Brain pericyte (primary cell): ENCODE measurements around the gene FBLN5.

Experiments
- DNase-seq: peaks from one replicate; pipeline ENCODE4 v3.0.0-alpha.2; 2012; ENCODE audit warnings: low read depth, low spot score

FBLN5 gene

DNA sequence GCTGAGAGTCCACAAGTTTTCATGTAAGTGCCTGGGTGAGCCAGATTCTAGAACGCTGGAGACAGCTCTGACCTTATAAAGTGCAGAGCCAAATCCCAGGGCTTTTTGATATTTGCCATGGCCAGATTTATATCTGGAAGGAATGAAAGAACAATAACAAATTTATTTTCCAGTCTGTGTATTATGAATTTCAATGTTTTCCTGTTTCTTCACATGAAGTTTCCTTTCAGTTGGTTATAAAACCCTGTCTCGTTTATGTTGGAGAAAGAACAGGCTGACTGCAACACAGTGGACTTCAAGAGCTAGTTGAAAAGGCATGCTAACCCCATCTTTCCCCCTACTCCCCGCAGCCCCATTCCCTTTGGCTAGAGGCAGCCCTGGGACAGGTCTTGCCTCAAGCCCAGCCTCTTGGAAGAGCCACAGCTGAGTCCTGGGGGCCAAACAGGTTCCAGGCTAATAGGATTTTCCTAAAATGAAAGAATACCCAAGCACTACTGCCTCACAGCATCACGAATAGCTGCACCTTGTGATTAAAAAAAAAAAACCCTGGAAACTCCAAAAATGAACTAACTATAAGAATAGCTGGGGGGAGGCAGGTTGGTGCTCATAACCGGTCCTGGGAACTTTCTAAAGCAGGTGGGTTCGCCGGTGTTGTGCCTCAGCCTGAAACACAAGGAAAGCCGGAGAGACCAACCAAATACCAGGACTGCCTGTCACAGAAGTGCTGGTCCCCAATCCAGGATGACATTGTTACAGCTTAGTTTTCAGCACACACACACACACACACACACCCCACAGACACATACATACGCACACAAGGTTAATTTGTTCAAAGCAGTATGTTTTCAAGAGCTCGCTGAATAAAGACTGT is 1.5 kb downstream of the FBLN5 start:
- no peak for DNase-seq

- DNase-seq: no peak
Observed at GRCh38 chr14:91942946-91943345, 4.5 kb downstream of the FBLN5 start.

DNA sequence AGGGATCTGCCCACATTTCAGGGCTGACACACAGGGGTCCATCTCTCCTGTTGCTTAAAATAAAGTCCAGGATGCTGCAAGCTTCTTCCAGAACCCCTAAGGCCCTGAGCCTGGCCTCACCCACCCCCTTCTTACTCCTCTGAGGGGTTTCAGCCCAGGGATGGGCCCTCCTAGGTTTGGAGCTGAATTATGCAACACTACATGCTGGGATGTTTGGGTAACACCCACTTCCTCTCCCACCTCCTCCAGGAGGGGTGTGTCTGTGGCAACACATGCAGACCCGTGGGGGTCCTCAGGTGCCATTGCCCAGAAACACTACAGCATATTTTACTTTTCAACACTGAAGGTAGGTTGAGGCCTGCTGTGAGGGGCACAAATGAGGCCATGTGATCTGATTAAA is 5.4 kb downstream of the FBLN5 start:
- no peak for DNase-seq

DNA sequence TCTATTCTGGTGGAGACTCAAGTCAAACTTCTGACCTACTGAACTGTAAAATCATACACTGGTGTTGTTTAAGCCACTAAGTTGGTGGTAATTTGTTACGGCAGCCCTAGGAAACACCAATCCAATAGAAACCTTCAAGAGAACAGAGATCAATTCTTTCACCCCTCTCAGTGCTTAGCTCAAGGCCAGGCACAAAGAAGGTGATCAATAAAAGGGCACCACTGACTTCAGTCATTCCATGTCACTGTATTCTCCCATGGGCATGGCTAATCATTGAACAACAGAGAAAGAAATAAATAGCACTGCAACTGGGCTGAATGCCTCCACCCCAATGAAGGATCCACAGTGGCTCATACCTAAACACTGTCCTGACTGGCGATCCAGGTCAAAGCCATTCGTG is 7.3 kb downstream of the FBLN5 start:
- no peak for DNase-seq

DNA sequence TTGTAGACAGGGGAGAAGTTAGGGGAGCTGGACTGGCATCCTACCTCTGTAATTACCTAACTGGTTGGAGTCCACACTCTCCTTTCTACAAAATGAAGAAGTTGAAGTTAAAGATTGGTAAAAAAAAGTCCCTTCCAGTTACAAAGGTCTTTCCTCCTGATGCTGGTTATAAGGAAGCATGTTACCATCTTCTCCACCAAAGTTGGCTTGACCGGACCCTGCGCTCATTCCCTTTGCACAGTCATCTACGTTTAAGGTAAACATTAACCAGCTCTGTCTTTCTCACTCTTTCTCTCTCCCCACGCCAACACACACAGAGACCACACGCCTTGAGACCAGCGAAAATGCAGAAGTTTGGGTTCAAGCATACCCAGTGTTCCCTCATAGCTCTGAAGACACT is 11.9 kb downstream of the FBLN5 start:
- DNase-seq: no peak

- no peak for DNase-seq
Observed at GRCh38 chr14:91934554-91935285, 12.8 kb downstream of the FBLN5 start.

- no peak for DNase-seq
Observed at GRCh38 chr14:91931478-91932088, 15.9 kb downstream of the FBLN5 start.

DNA sequence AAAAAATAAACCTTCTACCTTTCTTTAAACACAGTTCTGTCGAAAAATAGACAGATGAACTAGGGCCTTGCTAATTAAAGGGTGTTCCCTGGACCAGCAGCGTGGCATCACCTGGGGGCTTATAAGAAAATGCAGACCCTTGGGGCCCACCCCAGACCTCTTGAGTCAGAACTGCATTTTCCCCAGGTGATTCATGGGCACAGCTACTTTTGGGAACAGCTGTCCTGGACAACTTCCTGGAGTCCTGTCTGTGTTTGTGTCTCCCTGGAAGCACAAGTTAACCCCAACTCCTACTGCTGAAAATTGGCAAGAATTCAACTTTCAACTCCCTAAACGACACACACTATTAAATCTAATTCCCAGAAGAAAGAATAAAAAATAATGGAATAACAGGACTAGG is 17.8 kb downstream of the FBLN5 start:
- no peak for DNase-seq

DNA sequence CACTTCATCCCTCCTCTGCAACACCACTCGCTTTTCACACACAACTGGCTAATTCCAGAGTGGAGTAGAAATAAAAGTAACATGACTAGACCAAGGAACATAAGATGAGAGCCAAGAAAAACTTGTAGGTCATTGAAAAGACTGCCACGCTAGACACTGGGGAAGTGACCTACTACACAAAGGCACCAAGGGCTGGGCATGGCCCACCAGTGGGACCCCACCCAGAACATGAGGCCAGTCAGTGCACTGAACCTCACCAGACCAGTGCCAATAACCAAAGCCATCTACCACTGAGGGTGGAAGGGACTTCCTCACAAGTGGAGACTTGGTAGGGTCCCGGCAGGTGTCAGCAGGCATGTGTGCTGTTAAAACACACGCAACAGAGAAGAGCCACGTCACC is 19.7 kb downstream of the FBLN5 start:
- no peak for DNase-seq

GRCh38 chr14:91927191-91927590 is 20.3 kb downstream of the FBLN5 start:
- DNase-seq: no peak

GRCh38 chr14:91926131-91926890 is 21.2 kb downstream of the FBLN5 start:
- DNase-seq: no peak

GRCh38 chr14:91925727-91926121 is 21.8 kb downstream of the FBLN5 start:
- no peak for DNase-seq

DNA sequence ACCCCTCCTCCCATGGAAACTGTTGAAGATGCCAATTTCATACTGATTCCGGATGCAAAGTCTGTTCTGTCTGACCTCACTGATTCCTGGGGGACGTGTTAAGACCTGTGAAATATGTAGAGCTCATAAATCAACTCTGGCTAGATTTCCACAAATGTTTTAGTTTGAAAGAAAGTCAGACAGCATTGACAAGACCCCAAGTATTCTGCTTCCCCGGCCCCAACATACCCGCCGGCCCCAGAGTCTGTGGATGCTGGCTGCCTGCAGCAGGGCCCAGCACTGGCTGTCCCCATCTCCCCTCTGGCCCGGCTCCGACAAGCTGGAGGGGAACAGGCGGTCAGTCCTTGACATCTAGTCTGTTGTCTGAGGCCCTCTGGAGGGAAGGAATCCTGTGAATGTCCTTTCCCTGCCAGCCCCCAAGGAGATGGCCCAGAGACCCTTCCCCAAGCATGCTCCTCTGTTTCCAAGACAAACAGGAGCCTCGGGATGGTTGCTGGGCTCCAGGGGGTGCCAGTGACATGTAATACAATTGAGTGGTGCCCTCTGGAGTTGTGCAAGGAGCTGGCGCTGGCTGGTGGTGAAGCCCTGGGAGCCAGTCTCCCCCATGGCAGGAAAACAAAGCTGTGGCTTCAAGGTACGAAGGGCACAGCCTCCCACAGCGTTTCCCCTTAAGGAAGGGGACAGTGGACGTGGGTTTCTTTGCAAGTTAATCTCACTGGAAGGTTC is 22.3 kb downstream of the FBLN5 start:
- no peak for DNase-seq

- DNase-seq: no peak
Observed at GRCh38 chr14:91920526-91920925, 27.0 kb downstream of the FBLN5 start.

GRCh38 chr14:91919814-91920213 is 27.7 kb downstream of the FBLN5 start:
- no peak for DNase-seq

GRCh38 chr14:91918186-91918883 is 29.2 kb downstream of the FBLN5 start:
- DNase-seq: no peak

- DNase-seq: no peak
Observed at GRCh38 chr14:91912035-91912434, 35.5 kb downstream of the FBLN5 start.

- DNase-seq: no peak
Observed at GRCh38 chr14:91911474-91912032, 35.9 kb downstream of the FBLN5 start.

- no peak for DNase-seq
Observed at GRCh38 chr14:91910196-91910595, 37.3 kb downstream of the FBLN5 start.

GRCh38 chr14:91906374-91906773 is 41.1 kb downstream of the FBLN5 start:
- no peak for DNase-seq
